Sigmoid colon (tissue), 7 donors: ENCODE results near the gene TMPRSS6. TPM values are rescaled to one million over a fixed set of nuclear protein-coding genes. Genes with fewer than 3 reads are reported as not detected.

Experiments
- DNase-seq: peaks from one replicate; pipeline ENCODE4 v3.0.0-alpha.2; 2019
- H3K27ac ChIP-seq, 4 donors: fragments of 200-600 bp; sonication (generic); one replicate each; pipeline ENCODE4 v1.5.1; 2016 to 2019; ENCODE audit warnings: mild to moderate bottlenecking in 1 of 4
- H3K27me3 ChIP-seq, 3 donors: fragments of 200-600 bp; sonication (generic); one replicate each; pipeline ENCODE4 v1.5.1; 2019; ENCODE audit warnings: mild to moderate bottlenecking in 1 of 3
- H3K36me3 ChIP-seq, 4 donors: fragments of 200-600 bp; sonication (generic); one replicate each; pipeline ENCODE4 v1.5.1; 2016 to 2019
- H3K4me1 ChIP-seq, 4 donors: fragments of 200-600 bp; sonication (generic); one replicate each; pipeline ENCODE4 v1.5.1; 2017 to 2019
- H3K4me3 ChIP-seq, 4 donors: fragments of 200-600 bp; sonication (generic); one replicate each; pipeline ENCODE4 v1.5.1; 2017 to 2019; ENCODE audit warnings: mild to moderate bottlenecking in 2 of 4, moderate library complexity in 1 of 4
- H3K9me3 ChIP-seq, 4 donors: fragments of 200-600 bp in 3 of 4; sonication (generic) in 3 of 4; one replicate each; pipeline versions ENCODE4 v1.5.1 to v1.6.1; 2013 to 2019
- CTCF ChIP-seq, 4 experiments: fragments of 450-650 bp in 3 of 4; fragments of 200-600 bp in 1 of 4; IDR thresholded peaks; one replicate each; pipeline ENCODE4 v1.5.1; 2016 to 2019; ENCODE audit warnings: antibody characterized with exemption in 4 of 4, mild to moderate bottlenecking in 3 of 4, moderate library complexity in 2 of 4
- EP300 ChIP-seq, 4 donors: sonication (generic); formaldehyde crosslinking; IDR thresholded peaks; one replicate each; pipeline ENCODE4 v1.6.1; 2017; ENCODE audit warnings: antibody characterized with exemption in 4 of 4
- POLR2A ChIP-seq, 2 donors: fragments of 450-650 bp; IDR thresholded peaks; one replicate each; pipeline ENCODE4 v1.6.1; 2016; ENCODE audit warnings: antibody characterized with exemption in 2 of 2, mild to moderate bottlenecking in 2 of 2, moderate library complexity in 2 of 2
- POLR2AphosphoS5 ChIP-seq, 4 donors: sonication (generic); formaldehyde crosslinking; IDR thresholded peaks; one replicate each; pipeline ENCODE4 v1.6.1; 2017; ENCODE audit warnings: antibody characterized with exemption in 4 of 4
- WGBS, 2 donors: extraction: QIAGEN DNeasy Blood & Tissue Kit; methylation state at CpG; one replicate each; pipeline ENCODE4 v1.1.7; 2013; 5-methylcytosine and 5-hydroxymethylcytosine counted together
- intact Hi-C: fragments of 100-400 bp; cut with DNase I; formaldehyde crosslinking; loops from one replicate; pipeline ENCODE4 v1.15.1; 2023
- polyA plus RNA-seq, 3 donors: library from polyadenylated mRNA; stranded (reverse); fragments of 200-250 nt; gene quantifications; one replicate each; pipeline ENCODE4 v1.2.3, GENCODE V29; 2013
- total RNA-seq, 4 donors: library from RNA; depleted of rRNA; stranded (reverse); fragments of >200 nt; gene quantifications; one replicate each; pipeline ENCODE4 v1.1.0, GENCODE V29; 2016
- donor health status: healthy with polysubstance abuse.
- donor health status: Bipolar disorder and iron deficiency.
- donor health status: healthy.

The TMPRSS6 gene
- total and polyA plus RNA-seq, 7 donors: 0.79 to 1.8 TPM; not detected in 5

DNA sequence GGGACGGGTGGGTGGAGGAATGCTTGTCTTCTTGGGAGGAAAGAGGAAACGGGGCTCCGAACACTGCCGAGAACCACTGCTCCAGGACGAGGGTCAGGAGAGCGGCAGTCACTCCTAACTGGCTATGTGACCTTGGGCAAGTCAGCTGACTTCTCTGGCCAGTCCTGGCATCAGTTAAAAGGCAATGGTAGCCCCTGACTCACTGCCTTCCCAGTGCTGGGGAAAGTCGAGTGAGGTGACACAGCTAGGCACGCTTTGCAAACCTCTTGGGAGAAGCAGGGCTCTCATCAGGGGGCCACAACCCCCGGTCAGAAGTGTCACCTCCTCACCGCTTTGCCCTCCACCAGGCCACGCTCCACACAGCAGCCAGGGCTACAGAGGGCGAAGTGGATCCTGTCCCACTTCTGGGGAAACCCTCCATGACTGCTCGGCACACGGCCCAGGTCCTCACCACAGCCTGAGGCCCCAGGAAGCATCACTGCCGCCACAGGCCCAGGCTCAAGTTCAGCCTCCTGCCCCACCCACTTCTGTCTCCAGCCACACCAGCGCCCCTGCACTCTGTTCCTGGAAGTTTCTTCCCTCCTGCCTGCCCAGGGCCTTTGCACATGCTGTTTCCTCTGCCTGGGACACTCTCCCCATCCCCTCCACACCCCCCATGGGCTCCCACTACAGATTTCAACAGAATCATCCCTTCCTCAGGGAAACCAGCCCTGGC lies 23.9 kb upstream of the TMPRSS6 start:
- H3K27me3 ChIP-seq: peaks cover 0 to 7% (median 0%) of the 10 kb centered on the region in 3 donors
- WGBS, 2 donors: 69 to 76% methylated on average over 16 of the region's 16 CpGs
- intact Hi-C loops: no loop called here

GRCh38 chr22:37132773-37133172 lies 23.3 kb upstream of the TMPRSS6 start:
- intact Hi-C loops: no loop called here
- peaks cover 0 to 14% (median 7%) of the 10 kb centered on the region in 3 donors for H3K27me3 ChIP-seq

More for the DNA sequence above, 23.9 kb upstream of the TMPRSS6 start:
- Histone ChIP-seq H3K27ac (no peak overlapping the region), H3K4me3 (no peak overlapping the region), H3K9me3 (no peaks in the 10 kb centered on the region), H3K4me1 (no peaks in the 10 kb centered on the region), H3K36me3 (no peaks in the 10 kb centered on the region)
- no peak for DNase-seq
- TF ChIP-seq CTCF (IDR thresholded peaks at IDR 0.05): no peak
- TF ChIP-seq POLR2A (IDR thresholded peaks at IDR 0.05): no peak

GRCh38 chr22:37129866-37130441 lies 20.4 kb upstream of the TMPRSS6 start:
- intact Hi-C loops: no loop called here
- WGBS, 2 donors: 68 to 85% methylated on average over 14 of the region's 14 CpGs

More at GRCh38 chr22:37132773-37133172, 23.3 kb upstream of the TMPRSS6 start:
- Histone ChIP-seq H3K4me3 (no peak overlapping the region), H3K36me3 (no peaks in the 10 kb centered on the region), H3K27ac (no peak overlapping the region), H3K9me3 (no peaks in the 10 kb centered on the region), H3K4me1 (no peaks in the 10 kb centered on the region)
- no peak for DNase-seq
- TF ChIP-seq POLR2AphosphoS5 (IDR thresholded peaks at IDR 0.05): no peak
- no peak for TF ChIP-seq CTCF (IDR thresholded peaks at IDR 0.05)
- no peak for TF ChIP-seq EP300 (IDR thresholded peaks at IDR 0.05)
- no peak for TF ChIP-seq POLR2A (IDR thresholded peaks at IDR 0.05)
- WGBS, 2 donors: 90 to 92% methylated on average over 7 of the region's 7 CpGs

GRCh38 chr22:37128555-37129281 lies 19.2 kb upstream of the TMPRSS6 start:
- H3K36me3 ChIP-seq: no peaks in the 10 kb centered on the region
- no peak overlapping the region for H3K4me3 ChIP-seq
- WGBS, 2 donors: 79 to 88% methylated on average over 12 of the region's 12 CpGs
- intact Hi-C loops: no loop called here
- H3K27ac ChIP-seq: no peak overlapping the region
- peaks cover 0 to 30% (median 9%) of the 10 kb centered on the region in 3 donors for H3K27me3 ChIP-seq
- no peaks in the 10 kb centered on the region for H3K4me1 ChIP-seq
- TF ChIP-seq CTCF (IDR thresholded peaks at IDR 0.05): no peak
- TF ChIP-seq POLR2A (IDR thresholded peaks at IDR 0.05): no peak
- TF ChIP-seq EP300 (IDR thresholded peaks at IDR 0.05): no peak
- TF ChIP-seq POLR2AphosphoS5 (IDR thresholded peaks at IDR 0.05): no peak
- no peaks in the 10 kb centered on the region for H3K9me3 ChIP-seq
- no peak for DNase-seq

More at GRCh38 chr22:37129866-37130441, 20.4 kb upstream of the TMPRSS6 start:
- peaks cover 0 to 30% (median 9%) of the 10 kb centered on the region in 3 donors for H3K27me3 ChIP-seq
- DNase-seq: no peak
- no peak overlapping the region for H3K4me3 ChIP-seq
- no peaks in the 10 kb centered on the region for H3K9me3 ChIP-seq
- H3K27ac ChIP-seq: no peak overlapping the region
- TF ChIP-seq EP300 (IDR thresholded peaks at IDR 0.05) (no peak), CTCF (IDR thresholded peaks at IDR 0.05) (no peak), POLR2AphosphoS5 (IDR thresholded peaks at IDR 0.05) (no peak), POLR2A (IDR thresholded peaks at IDR 0.05) (no peak)
- H3K36me3 ChIP-seq: no peaks in the 10 kb centered on the region
- no peaks in the 10 kb centered on the region for H3K4me1 ChIP-seq
